ENCODE measurements around the gene WAPL. TPM values are rescaled to one million over a fixed set of nuclear protein-coding genes. Genes with fewer than 3 reads are reported as not detected.
A peak's percentile ranks its signal among the peaks of the same experiment; 100 is the strongest.

WAPL gene
- total and polyA plus RNA-seq, 2 of the 13 experiments (the other 11 are each of a cell fraction or from before 2014, with no cell fraction given) = 13.2 to 43.5 TPM

DNA sequence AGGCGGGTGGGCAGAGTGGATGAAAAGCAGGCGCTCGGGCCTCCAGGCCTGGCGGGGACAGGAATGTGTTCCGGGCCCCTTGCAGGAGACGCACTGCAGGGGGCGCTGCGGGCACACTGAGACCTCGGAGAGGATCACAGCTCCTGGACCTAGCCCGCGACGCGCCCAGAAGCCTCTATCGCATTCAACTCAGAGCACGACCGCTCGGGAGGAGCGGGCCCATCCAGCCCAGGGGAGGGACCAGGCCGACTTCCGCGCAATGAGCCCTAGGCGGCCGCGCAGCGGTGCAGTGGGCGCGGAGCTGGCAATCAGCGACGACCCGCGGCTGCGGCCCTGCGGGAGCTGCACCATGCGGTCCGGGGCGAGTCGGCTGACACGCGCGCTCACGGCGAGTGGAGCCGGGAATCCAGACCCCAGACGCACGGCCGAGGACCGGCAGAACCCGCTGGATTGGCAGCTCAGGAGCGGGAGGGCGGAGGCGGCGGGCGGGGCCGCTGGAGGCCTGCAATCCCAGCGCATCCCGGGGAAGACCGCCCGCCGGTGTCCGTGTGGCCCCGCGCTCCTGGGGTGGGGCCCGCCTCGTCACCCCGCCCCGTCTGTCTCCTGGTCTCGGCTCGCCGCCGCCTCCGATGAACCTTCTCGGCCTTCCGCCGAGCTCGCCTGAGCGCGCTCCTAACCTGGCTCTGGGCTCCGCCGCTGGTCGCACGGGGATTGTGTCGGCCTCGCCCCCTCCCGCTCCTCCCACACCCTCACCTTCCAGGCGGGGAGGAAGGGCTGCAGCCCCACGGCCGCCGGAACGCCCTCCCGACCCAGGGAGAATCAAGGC, 121.5 kb downstream of the WAPL start (continued):
- TF ChIP-seq, protein P1, sequence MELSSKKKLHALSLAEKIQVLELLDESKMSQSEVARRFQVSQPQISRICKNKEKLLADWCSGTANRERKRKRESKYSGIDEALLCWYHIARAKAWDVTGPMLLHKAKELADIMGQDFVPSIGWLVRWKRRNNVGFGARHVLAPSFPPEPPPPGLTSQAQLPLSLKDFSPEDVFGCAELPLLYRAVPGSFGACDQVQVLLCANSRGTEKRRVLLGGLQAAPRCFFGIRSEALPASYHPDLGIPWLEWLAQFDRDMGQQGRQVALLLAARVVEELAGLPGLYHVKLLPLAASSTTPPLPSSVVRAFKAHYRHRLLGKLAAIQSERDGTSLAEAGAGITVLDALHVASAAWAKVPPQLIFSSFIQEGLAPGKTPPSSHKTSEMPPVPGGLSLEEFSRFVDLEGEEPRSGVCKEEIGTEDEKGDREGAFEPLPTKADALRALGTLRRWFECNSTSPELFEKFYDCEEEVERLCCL (CRISPR knock-in tag; IDR thresholded peaks at IDR 0.05; ENCODE audit: borderline replicate concordance) = no peak
- TF ChIP-seq ZNF136 (CRISPR knock-in tag; IDR thresholded peaks at IDR 0.05; ENCODE audit: low read depth) = peak; percentile 82
- TF ChIP-seq CHCHD3 (CRISPR knock-in tag; IDR thresholded peaks at IDR 0.05) = no peak
- peak; percentile 7; the same call in 1 of the 2 replicates for TF ChIP-seq JUND (CRISPR knock-in tag; IDR thresholded peaks at IDR 0.05)
- peak; percentile 92 for TF ChIP-seq ZNF431 (CRISPR knock-in tag; IDR thresholded peaks at IDR 0.05; ENCODE audit: borderline replicate concordance, low read depth)
- no peak for TF ChIP-seq FLYWCH1 (CRISPR knock-in tag; IDR thresholded peaks at IDR 0.05)
- peak; percentile 87 for TF ChIP-seq SRSF1 (optimal IDR thresholded peaks at IDR 0.05; ENCODE audit: low read depth, low read length)
- TF ChIP-seq SMARCE1 (IDR thresholded peaks at IDR 0.05; ENCODE audit: borderline replicate concordance) = no peak
- TF ChIP-seq, protein P2, sequence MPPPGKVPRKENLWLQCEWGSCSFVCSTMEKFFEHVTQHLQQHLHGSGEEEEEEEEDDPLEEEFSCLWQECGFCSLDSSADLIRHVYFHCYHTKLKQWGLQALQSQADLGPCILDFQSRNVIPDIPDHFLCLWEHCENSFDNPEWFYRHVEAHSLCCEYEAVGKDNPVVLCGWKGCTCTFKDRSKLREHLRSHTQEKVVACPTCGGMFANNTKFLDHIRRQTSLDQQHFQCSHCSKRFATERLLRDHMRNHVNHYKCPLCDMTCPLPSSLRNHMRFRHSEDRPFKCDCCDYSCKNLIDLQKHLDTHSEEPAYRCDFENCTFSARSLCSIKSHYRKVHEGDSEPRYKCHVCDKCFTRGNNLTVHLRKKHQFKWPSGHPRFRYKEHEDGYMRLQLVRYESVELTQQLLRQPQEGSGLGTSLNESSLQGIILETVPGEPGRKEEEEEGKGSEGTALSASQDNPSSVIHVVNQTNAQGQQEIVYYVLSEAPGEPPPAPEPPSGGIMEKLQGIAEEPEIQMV (CRISPR knock-in tag; IDR thresholded peaks at IDR 0.05; ENCODE audit: low read depth) = 0 out of 2 replicates have a peak, but pooled peaks have one; percentile 31
- peak; percentile 60; the same call in 1 of the 2 replicates for TF ChIP-seq ETV5 (CRISPR knock-in tag; IDR thresholded peaks at IDR 0.05; ENCODE audit: borderline replicate concordance)
- TF ChIP-seq SAP130 (CRISPR knock-in tag; IDR thresholded peaks at IDR 0.05; ENCODE audit: low read depth) = peak; percentile 81
- peak; percentile 67 for TF ChIP-seq TAF1 (CRISPR knock-in tag; IDR thresholded peaks at IDR 0.05)
- TF ChIP-seq TRIM24 (CRISPR knock-in tag; IDR thresholded peaks at IDR 0.05) = no peak
- TF ChIP-seq ZNF557 (CRISPR knock-in tag; IDR thresholded peaks at IDR 0.05) = 0 out of 2 replicates have a peak, but pooled peaks have one; percentile 20
- peak; percentile 58; the same call in 1 of the 2 replicates for TF ChIP-seq SOX5 (CRISPR knock-in tag; IDR thresholded peaks at IDR 0.05; ENCODE audit: borderline replicate concordance)
- TF ChIP-seq PHB2 (IDR thresholded peaks at IDR 0.05; ENCODE audit: partially characterized antibody) = no peak
- TF ChIP-seq MAFK (conservative IDR thresholded peaks at IDR 0.05 in 1 of 2, IDR thresholded peaks at IDR 0.05 in 1 of 2; ENCODE audit: low read length in 2 of 2) = no peak
- TF ChIP-seq GATA4 (IDR thresholded peaks at IDR 0.05; ENCODE audit: borderline replicate concordance, low read depth) = no peak
- no peak; the same call in 1 of the 2 replicates for TF ChIP-seq MEF2D (CRISPR knock-in tag; IDR thresholded peaks at IDR 0.05)
- TF ChIP-seq, protein P3, sequence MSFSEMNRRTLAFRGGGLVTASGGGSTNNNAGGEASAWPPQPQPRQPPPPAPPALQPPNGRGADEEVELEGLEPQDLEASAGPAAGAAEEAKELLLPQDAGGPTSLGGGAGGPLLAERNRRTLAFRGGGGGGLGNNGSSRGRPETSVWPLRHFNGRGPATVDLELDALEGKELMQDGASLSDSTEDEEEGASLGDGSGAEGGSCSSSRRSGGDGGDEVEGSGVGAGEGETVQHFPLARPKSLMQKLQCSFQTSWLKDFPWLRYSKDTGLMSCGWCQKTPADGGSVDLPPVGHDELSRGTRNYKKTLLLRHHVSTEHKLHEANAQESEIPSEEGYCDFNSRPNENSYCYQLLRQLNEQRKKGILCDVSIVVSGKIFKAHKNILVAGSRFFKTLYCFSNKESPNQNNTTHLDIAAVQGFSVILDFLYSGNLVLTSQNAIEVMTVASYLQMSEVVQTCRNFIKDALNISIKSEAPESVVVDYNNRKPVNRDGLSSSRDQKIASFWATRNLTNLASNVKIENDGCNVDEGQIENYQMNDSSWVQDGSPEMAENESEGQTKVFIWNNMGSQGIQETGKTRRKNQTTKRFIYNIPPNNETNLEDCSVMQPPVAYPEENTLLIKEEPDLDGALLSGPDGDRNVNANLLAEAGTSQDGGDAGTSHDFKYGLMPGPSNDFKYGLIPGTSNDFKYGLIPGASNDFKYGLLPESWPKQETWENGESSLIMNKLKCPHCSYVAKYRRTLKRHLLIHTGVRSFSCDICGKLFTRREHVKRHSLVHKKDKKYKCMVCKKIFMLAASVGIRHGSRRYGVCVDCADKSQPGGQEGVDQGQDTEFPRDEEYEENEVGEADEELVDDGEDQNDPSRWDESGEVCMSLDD (CRISPR knock-in tag; IDR thresholded peaks at IDR 0.05; ENCODE audit: borderline replicate concordance) = no peak
- no peak for TF ChIP-seq HDAC6 (IDR thresholded peaks at IDR 0.05; ENCODE audit: low read depth, low read length)
- TF ChIP-seq ZNF850 (CRISPR knock-in tag; conservative IDR thresholded peaks at IDR 0.05) = peak; percentile 56; the same call in 1 of the 2 replicates
- TF ChIP-seq ZBTB21 (CRISPR knock-in tag; IDR thresholded peaks at IDR 0.05) = no peak
- no peak for TF ChIP-seq ZNF382 (CRISPR knock-in tag; IDR thresholded peaks at IDR 0.05; ENCODE audit: borderline replicate concordance)
- TF ChIP-seq ZNF224 (CRISPR knock-in tag; IDR thresholded peaks at IDR 0.05) = peak; percentile 70; the same call in 1 of the 2 replicates
